PC-9 (cell line): Measurements from ENCODE around the gene MAP3K7CL. TPM values are rescaled to one million over a fixed set of nuclear protein-coding genes. Genes with fewer than 3 reads are reported as not detected.

Experiments
- BruUV-seq: library from RNA; stranded (reverse); fragments of 400-500 nt; replicated peaks from 2 replicates; lab custom pipeline; 2021; lab: Mats Ljungman, UMichigan
- CTCF ChIA-PET: fragments of 300-600 bp; sonication (Branson Sonifier 250); formaldehyde crosslinking; loops from one replicate; lab custom pipeline; 2022; ENCODE audit warnings: antibody characterized with exemption; lab: Charles Lee
- POLR2A ChIA-PET: fragments of 300-600 bp; sonication (Branson Sonifier 250); formaldehyde crosslinking; loops from one replicate; lab custom pipeline; 2022; ENCODE audit warnings: antibody characterized with exemption; ENCODE audit not compliant: unreplicated experiment; lab: Charles Lee
- DNase-seq, 2 experiments: peaks; one replicate each; pipeline versions ENCODE4 v3.0.0 to v3.0.0-alpha.2; 2015 to 2022; ENCODE audit warnings: mixed read lengths in 1 of 2
- H2AFZ ChIP-seq: fragments of 200-600 bp; sonication (generic); 2 replicates; pipeline ENCODE4 v1.8.1; 2017; ENCODE audit warnings: antibody characterized with exemption
- H3F3A ChIP-seq: fragments of 200-600 bp; sonication (generic); 2 replicates; pipeline ENCODE4 v1.8.1; 2017; ENCODE audit warnings: antibody characterized with exemption, mild to moderate bottlenecking, low read depth; ENCODE audit not compliant: insufficient read depth
- H3K27ac ChIP-seq: fragments of 200-600 bp; sonication (generic); 2 replicates; pipeline ENCODE4 v1.6.1; 2016; ENCODE audit warnings: mixed run types
- H3K27me3 ChIP-seq: fragments of 200-600 bp; sonication (generic); 2 replicates; pipeline ENCODE4 v1.6.1; 2016; ENCODE audit warnings: low read depth, mixed run types; ENCODE audit not compliant: insufficient read depth
- H3K36me3 ChIP-seq: fragments of 200-600 bp; sonication (generic); 2 replicates; pipeline ENCODE4 v1.6.1; 2016; ENCODE audit warnings: low read depth, mixed run types
- H3K4me1 ChIP-seq: fragments of 200-600 bp; sonication (generic); replicated peaks from 2 replicates; pipeline ENCODE4 v1.6.1; 2016; ENCODE audit warnings: mixed run types; ENCODE audit not compliant: insufficient read depth
- H3K4me2 ChIP-seq: fragments of 200-600 bp; sonication (generic); 2 replicates; pipeline ENCODE4 v1.6.1; 2017; ENCODE audit warnings: mixed run types
- H3K4me3 ChIP-seq: fragments of 200-600 bp; sonication (generic); 2 replicates; pipeline ENCODE4 v1.6.1; 2016; ENCODE audit warnings: mixed run types
- H3K79me2 ChIP-seq: fragments of 200-600 bp; sonication (generic); 2 replicates; pipeline ENCODE4 v1.6.1; 2017; ENCODE audit warnings: low read depth, mixed run types
- H3K9me2 ChIP-seq: fragments of 200-600 bp; sonication (generic); 2 replicates; pipeline ENCODE4 v1.8.1; 2017; ENCODE audit warnings: mild to moderate bottlenecking; ENCODE audit not compliant: insufficient read depth
- H3K9me3 ChIP-seq: fragments of 200-600 bp; sonication (generic); 2 replicates; pipeline ENCODE4 v1.8.1; 2016; ENCODE audit warnings: low read depth; ENCODE audit not compliant: insufficient read depth
- H4K20me1 ChIP-seq: fragments of 200-600 bp; sonication (generic); 2 replicates; pipeline ENCODE4 v1.8.1; 2017; ENCODE audit not compliant: insufficient read depth
- EZH2 ChIP-seq: fragments of 200-600 bp; sonication (generic); IDR thresholded peaks from 2 replicates; pipeline ENCODE4 v1.8.0; 2017; ENCODE audit warnings: antibody characterized with exemption, low read depth
- intact Hi-C: fragments of 100-400 bp; cut with micrococcal nuclease; formaldehyde crosslinking; loops from one replicate; pipeline ENCODE4 v1.10.0; 2022; ENCODE audit not compliant: unreplicated experiment
- total RNA-seq: library from RNA; stranded (reverse); gene quantifications from 2 replicates; pipeline ENCODE4 v1.2.3, GENCODE V29; 2021
- TF ChIP-seq, protein P1 (sequence below): fragments of 200-600 bp; sonication (generic); conservative IDR thresholded peaks from 2 replicates; pipeline ENCODE4 v1.6.1; 2017; ENCODE audit warnings: mixed run types, antibody characterized with exemption, mild to moderate bottlenecking, moderate library complexity

Gene MAP3K7CL
- total RNA-seq, 1 experiment from 2014 or later: 0.37 TPM

DNA sequence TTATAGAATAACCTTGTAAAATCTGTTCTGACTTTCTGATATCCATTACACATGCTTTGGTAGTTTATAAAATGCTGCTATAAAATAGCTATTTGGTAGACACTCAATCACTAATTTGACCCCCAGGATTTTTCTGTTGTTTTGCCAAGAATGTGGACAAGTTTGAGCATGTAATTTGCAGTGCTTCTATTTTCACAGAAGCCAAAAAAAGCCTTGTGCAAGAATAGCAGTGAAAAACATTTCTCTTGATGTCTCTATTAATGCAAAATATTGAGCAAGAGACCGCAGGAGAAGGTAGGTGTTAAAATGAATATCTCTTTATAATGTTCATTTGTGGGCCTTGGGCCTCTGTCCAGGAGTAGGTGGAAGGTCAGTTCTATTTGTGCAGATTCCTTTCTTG, 22.5 kb downstream of the MAP3K7CL start:
- Histone ChIP-seq H3K36me3 (no peaks in the 10 kb centered on the region), H3K4me3 (no peak overlapping the region), H4K20me1 (no peaks in the 10 kb centered on the region), H3K27me3 (no peaks in the 10 kb centered on the region), H3K27ac (no peak overlapping the region), H3K9me3 (no peaks in the 10 kb centered on the region), H3K4me2 (no peak overlapping the region), H3F3A (no peaks in the 10 kb centered on the region), H3K9me2 (no peaks in the 10 kb centered on the region), H3K4me1 (no peaks in the 10 kb centered on the region), H2AFZ (no peak overlapping the region), H3K79me2 (no peaks in the 10 kb centered on the region)
- no peak for DNase-seq
- intact Hi-C loops: no loop called here
- TF ChIP-seq, protein P1, sequence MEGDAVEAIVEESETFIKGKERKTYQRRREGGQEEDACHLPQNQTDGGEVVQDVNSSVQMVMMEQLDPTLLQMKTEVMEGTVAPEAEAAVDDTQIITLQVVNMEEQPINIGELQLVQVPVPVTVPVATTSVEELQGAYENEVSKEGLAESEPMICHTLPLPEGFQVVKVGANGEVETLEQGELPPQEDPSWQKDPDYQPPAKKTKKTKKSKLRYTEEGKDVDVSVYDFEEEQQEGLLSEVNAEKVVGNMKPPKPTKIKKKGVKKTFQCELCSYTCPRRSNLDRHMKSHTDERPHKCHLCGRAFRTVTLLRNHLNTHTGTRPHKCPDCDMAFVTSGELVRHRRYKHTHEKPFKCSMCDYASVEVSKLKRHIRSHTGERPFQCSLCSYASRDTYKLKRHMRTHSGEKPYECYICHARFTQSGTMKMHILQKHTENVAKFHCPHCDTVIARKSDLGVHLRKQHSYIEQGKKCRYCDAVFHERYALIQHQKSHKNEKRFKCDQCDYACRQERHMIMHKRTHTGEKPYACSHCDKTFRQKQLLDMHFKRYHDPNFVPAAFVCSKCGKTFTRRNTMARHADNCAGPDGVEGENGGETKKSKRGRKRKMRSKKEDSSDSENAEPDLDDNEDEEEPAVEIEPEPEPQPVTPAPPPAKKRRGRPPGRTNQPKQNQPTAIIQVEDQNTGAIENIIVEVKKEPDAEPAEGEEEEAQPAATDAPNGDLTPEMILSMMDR: no peak
- TF ChIP-seq EZH2: no peak
- POLR2A ChIA-PET: no interaction called here
- CTCF ChIA-PET: no interaction called here
- BruUV-seq: no TSS peak

DNA sequence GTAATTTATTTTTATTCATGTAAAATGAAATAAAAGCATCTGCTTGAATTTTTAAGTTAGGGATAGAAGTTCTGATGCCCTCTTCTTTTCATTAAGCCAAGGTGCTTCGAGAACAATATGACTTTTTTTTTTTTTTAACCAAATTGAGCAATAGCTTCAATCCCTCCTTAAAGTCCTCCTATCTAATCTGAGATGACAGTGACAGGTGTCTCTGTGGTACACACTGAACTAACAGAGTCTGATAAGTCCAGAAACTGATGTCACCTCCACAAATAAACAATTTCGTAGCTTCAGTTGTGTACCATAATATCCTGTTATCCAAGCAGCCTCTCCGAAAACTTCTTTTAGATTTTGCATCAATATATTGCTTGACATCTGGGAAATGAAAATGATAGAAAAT, 23.8 kb downstream of the MAP3K7CL start:
- H3K27ac ChIP-seq: no peak overlapping the region
- POLR2A ChIA-PET: no interaction called here

DNA sequence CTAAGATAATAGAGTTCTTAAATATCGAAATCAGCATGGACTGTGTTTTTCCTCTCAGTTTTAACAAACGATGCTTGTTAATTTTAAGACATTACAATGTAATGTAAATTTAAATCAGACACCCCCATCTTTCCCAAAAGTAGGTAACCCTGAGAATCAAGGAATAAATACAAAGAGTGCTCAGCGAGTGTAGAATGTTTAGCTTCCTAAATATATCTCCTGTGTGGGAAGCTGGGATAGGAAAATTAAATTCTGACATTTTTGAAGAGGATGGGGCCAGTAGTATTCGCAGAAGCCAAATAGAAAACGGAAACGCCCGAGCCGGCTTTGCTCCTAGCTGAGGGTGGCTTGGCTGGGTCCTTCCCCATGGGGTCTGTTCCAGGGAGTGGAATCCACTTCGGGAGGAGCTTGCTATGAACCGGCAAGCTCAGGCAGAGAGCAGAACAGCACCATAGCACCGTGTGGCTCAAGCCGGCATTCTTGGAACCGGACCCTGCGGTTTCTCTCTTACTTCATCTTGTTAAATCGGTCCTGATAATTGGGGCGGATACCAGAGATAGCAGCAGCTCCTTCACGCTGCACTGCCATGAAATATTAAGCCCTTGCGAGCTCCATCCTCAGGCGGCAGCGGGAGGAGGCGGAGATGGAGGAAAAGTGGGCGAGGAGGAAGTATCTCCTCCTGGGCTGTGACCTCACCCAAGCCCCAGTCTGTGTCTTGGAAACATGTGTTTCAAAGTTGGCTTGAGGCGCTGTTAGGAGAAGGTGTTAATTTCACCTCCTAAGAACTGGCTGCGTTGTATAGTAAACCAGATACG, 24.9 kb downstream of the MAP3K7CL start:
- H3K9me3 ChIP-seq: no peaks in the 10 kb centered on the region
- H3K36me3 ChIP-seq: no peaks in the 10 kb centered on the region
- H3K4me3 ChIP-seq: no peak overlapping the region
- no peak overlapping the region for H3K4me2 ChIP-seq
- intact Hi-C loops: no loop called here
- DNase-seq: peak in 1 of 2 experiments; percentile 5
- no peaks in the 10 kb centered on the region for H3K79me2 ChIP-seq
- BruUV-seq: no TSS peak
- ChIA-PET CTCF (no interaction called here), POLR2A (no interaction called here)
- no peaks in the 10 kb centered on the region for H3K4me1 ChIP-seq
- no peaks in the 10 kb centered on the region for H3K9me2 ChIP-seq
- no peak overlapping the region for H2AFZ ChIP-seq
- TF ChIP-seq EZH2: no peak
- TF ChIP-seq, protein P1: no peak
- no peaks in the 10 kb centered on the region for H4K20me1 ChIP-seq
- no peaks in the 10 kb centered on the region for H3K27me3 ChIP-seq
- H3F3A ChIP-seq: no peaks in the 10 kb centered on the region
- H3K27ac ChIP-seq: no peak overlapping the region

More for the DNA sequence above, 23.8 kb downstream of the MAP3K7CL start:
- no peaks in the 10 kb centered on the region for H3K79me2 ChIP-seq
- H3K4me3 ChIP-seq: no peak overlapping the region
- no TSS peak for BruUV-seq
- intact Hi-C loops: no loop called here
- TF ChIP-seq EZH2: no peak
- TF ChIP-seq, protein P1: no peak
- H3K4me2 ChIP-seq: no peak overlapping the region
- no peak overlapping the region for H2AFZ ChIP-seq
- no peaks in the 10 kb centered on the region for H3K36me3 ChIP-seq
- H4K20me1 ChIP-seq: no peaks in the 10 kb centered on the region
- H3K9me2 ChIP-seq: no peaks in the 10 kb centered on the region
- CTCF ChIA-PET: no interaction called here
- H3K27me3 ChIP-seq: no peaks in the 10 kb centered on the region
- no peak for DNase-seq
- H3F3A ChIP-seq: no peaks in the 10 kb centered on the region
- no peaks in the 10 kb centered on the region for H3K9me3 ChIP-seq
- no peaks in the 10 kb centered on the region for H3K4me1 ChIP-seq
